ENCODE results near the gene EYA3.

DNA sequence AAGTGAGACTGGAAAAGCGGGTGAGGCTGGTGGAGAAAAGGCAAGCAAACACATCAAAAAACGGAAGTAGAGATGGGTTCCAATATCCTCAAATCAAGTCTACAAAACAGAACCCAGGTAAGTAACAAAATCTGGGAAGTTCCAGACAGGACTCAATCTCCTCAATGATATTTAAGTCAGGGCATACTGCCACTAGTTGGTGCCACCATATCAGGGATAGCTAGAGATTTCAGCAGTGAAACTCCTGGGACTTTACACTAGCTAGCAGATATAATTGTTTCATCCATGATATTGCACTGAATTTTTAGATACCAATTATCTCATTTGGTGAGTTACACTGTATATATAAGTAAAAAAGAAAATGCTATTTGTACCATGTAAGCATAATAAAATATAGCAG lies 52.0 kb downstream of the EYA3 start:
- TF ChIP-seq, protein P1, sequence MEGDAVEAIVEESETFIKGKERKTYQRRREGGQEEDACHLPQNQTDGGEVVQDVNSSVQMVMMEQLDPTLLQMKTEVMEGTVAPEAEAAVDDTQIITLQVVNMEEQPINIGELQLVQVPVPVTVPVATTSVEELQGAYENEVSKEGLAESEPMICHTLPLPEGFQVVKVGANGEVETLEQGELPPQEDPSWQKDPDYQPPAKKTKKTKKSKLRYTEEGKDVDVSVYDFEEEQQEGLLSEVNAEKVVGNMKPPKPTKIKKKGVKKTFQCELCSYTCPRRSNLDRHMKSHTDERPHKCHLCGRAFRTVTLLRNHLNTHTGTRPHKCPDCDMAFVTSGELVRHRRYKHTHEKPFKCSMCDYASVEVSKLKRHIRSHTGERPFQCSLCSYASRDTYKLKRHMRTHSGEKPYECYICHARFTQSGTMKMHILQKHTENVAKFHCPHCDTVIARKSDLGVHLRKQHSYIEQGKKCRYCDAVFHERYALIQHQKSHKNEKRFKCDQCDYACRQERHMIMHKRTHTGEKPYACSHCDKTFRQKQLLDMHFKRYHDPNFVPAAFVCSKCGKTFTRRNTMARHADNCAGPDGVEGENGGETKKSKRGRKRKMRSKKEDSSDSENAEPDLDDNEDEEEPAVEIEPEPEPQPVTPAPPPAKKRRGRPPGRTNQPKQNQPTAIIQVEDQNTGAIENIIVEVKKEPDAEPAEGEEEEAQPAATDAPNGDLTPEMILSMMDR (IDR thresholded peaks at IDR 0.05; ENCODE audit: low read depth, low read length) = no peak
- no peak for TF ChIP-seq POLR2A (IDR thresholded peaks at IDR 0.05; ENCODE audit: extremely low read depth, insufficient read length)
